Neuronal stem cell (in vitro differentiated cells): Measurements from ENCODE around the gene OR4C6.

ENCODE experiments used
- DNase-seq: peaks from one replicate; pipeline ENCODE4 v3.0.0-alpha.2; 2013; ENCODE audit warnings: low spot score
- H2AFZ ChIP-seq: one replicate; pipeline ENCODE4 v1.6.1; 2013; ENCODE audit warnings: mild to moderate bottlenecking, low read length, inconsistent platforms
- H2AK5ac ChIP-seq: 2 replicates; pipeline ENCODE4 v1.6.1; 2013; ENCODE audit warnings: low read depth, mild to moderate bottlenecking, inconsistent platforms, low read length, moderate library complexity, mixed read lengths
- H2BK120ac ChIP-seq: 2 replicates; pipeline ENCODE4 v1.6.1; 2013; ENCODE audit warnings: low read depth, mild to moderate bottlenecking, inconsistent platforms, low read length, moderate library complexity, mixed read lengths
- H2BK12ac ChIP-seq: one replicate; pipeline ENCODE4 v1.6.1; 2013; ENCODE audit warnings: low read length, inconsistent platforms
- H2BK15ac ChIP-seq: 2 replicates; pipeline ENCODE4 v1.6.1; 2013; ENCODE audit warnings: mild to moderate bottlenecking, low read length, inconsistent platforms, mixed read lengths
- H2BK5ac ChIP-seq: one replicate; pipeline ENCODE4 v1.6.1; 2013; ENCODE audit warnings: inconsistent platforms, mild to moderate bottlenecking, low read length, moderate library complexity
- H3K14ac ChIP-seq: one replicate; pipeline ENCODE4 v1.6.1; 2013; ENCODE audit warnings: low read length, inconsistent platforms
- H3K18ac ChIP-seq: 2 replicates; pipeline ENCODE4 v1.6.1; 2013; ENCODE audit warnings: low read length, inconsistent platforms
- H3K23ac ChIP-seq: 2 replicates; pipeline ENCODE4 v1.6.1; 2013; ENCODE audit warnings: low read depth, mild to moderate bottlenecking, mixed read lengths, low read length, inconsistent platforms; ENCODE audit not compliant: poor library complexity
- H3K27ac ChIP-seq: replicated peaks from 3 replicates; pipeline ENCODE4 v1.5.1; 2013; ENCODE audit warnings: low read length, inconsistent platforms
- H3K27me3 ChIP-seq, 3 experiments: 2 replicates each; pipeline ENCODE4 v1.6.1; 2013; ENCODE audit warnings: low read length in 3 of 3, mild to moderate bottlenecking in 2 of 3, inconsistent platforms in 1 of 3, low read depth in 1 of 3, mixed read lengths in 1 of 3, moderate library complexity in 1 of 3; ENCODE audit not compliant: control insufficient read depth in 3 of 3, insufficient read depth in 3 of 3
- H3K36me3 ChIP-seq, 2 donors: replicated peaks in 1 of 2; 2 replicates each; pipeline ENCODE4 v1.6.1; 2013; ENCODE audit warnings: low read length in 2 of 2; ENCODE audit not compliant: control insufficient read depth in 2 of 2, insufficient read depth in 2 of 2
- H3K4ac ChIP-seq: 2 replicates; pipeline ENCODE4 v1.6.1; 2013; ENCODE audit warnings: inconsistent platforms, mild to moderate bottlenecking, low read length, moderate library complexity
- H3K4me1 ChIP-seq, 2 donors: 1 replicate in 1 of 2; 2 replicates in 1 of 2; pipeline ENCODE4 v1.6.1; 2013; ENCODE audit warnings: low read length in 2 of 2, low read depth in 1 of 2; ENCODE audit not compliant: control insufficient read depth in 2 of 2, insufficient read depth in 1 of 2
- H3K4me2 ChIP-seq: one replicate; pipeline ENCODE4 v1.6.1; 2013; ENCODE audit warnings: mild to moderate bottlenecking, low read length, inconsistent platforms; ENCODE audit not compliant: insufficient read depth, poor library complexity, severe bottlenecking
- H3K4me3 ChIP-seq, 2 donors: 2 replicates each; pipeline ENCODE4 v1.5.1; 2013; ENCODE audit warnings: low read length in 2 of 2, mild to moderate bottlenecking in 2 of 2, inconsistent platforms in 1 of 2, moderate library complexity in 1 of 2
- H3K79me1 ChIP-seq: one replicate; pipeline ENCODE4 v1.6.1; 2013; ENCODE audit warnings: low read depth, mild to moderate bottlenecking, inconsistent platforms, low read length, moderate library complexity
- H3K9ac ChIP-seq: one replicate; pipeline ENCODE4 v1.6.1; 2013; ENCODE audit warnings: mild to moderate bottlenecking, low read depth, low read length, inconsistent platforms; ENCODE audit not compliant: poor library complexity
- H3K9me3 ChIP-seq, 2 donors: replicated peaks in 1 of 2; 2 replicates each; pipeline versions ENCODE3 to v1.6.1; 2013; ENCODE audit warnings: low read length in 2 of 2, mild to moderate bottlenecking in 2 of 2, inconsistent platforms in 1 of 2, low read depth in 1 of 2, mixed read lengths in 1 of 2, moderate library complexity in 1 of 2; ENCODE audit not compliant: control insufficient read depth in 2 of 2, insufficient read depth in 1 of 2
- H4K8ac ChIP-seq: one replicate; pipeline ENCODE4 v1.6.1; 2013; ENCODE audit warnings: low read depth, mild to moderate bottlenecking, inconsistent platforms, low read length, moderate library complexity
- H4K91ac ChIP-seq: one replicate; pipeline ENCODE4 v1.6.1; 2013; ENCODE audit warnings: low read length, low read depth, mild to moderate bottlenecking, inconsistent platforms; ENCODE audit not compliant: poor library complexity
- WGBS, 2 donors: extraction: QIAGEN DNeasy Blood & Tissue Kit; methylation state at CpG; one replicate each; pipeline ENCODE4 v1.1.7; 2013; ENCODE audit warnings: missing lambda C conversion rate in 2 of 2, mixed read lengths in 1 of 2; ENCODE audit not compliant: insufficient read length in 2 of 2, insufficient replicate concordance in 1 of 2; ENCODE audit errors: extremely low coverage in 2 of 2; 5-methylcytosine and 5-hydroxymethylcytosine counted together

The OR4C6 gene

DNA sequence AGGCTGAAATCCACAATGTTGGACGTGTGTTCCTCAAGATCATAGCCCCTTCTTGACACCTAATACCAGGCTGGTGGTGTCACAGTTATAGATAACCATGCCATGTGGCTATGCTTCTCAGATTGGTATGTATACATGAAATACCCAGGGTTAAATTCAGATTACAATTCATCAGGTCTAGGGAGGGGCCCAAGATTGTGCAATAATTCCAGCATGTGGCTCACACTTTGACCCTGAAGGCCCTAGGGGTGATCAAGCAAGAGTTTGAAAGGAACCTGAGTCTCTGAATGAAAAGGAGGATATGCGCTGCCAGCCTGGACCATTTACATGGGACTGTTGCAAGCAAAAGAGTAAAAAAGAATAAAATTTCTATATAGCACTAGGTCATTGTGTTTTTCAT lies 7.4 kb downstream of the OR4C6 start:
- no peak overlapping the region for H4K91ac ChIP-seq
- H3K27me3 ChIP-seq, result no peaks in the 10 kb centered on the region
- no peak overlapping the region for H3K4ac ChIP-seq
- H3K36me3 ChIP-seq, result no peaks in the 10 kb centered on the region
- DNase-seq, result no peak
- H3K9ac ChIP-seq, result no peak overlapping the region
- no peak overlapping the region for H4K8ac ChIP-seq
- H3K79me1 ChIP-seq, result no peaks in the 10 kb centered on the region
- no peak overlapping the region for H2AK5ac ChIP-seq
- H2BK5ac ChIP-seq, result no peak overlapping the region
- H3K18ac ChIP-seq, result no peak overlapping the region
- no peak overlapping the region for H2BK15ac ChIP-seq
- no peak overlapping the region for H2BK12ac ChIP-seq
- H3K27ac ChIP-seq, result no peak overlapping the region
- H3K4me3 ChIP-seq, result no peak overlapping the region
- H3K4me2 ChIP-seq, result no peak overlapping the region
- peaks cover 0 to 5% of the 10 kb centered on the region in 2 donors for H3K9me3 ChIP-seq
- H3K23ac ChIP-seq, result no peak overlapping the region
- H3K4me1 ChIP-seq, result no peaks in the 10 kb centered on the region
- no CpG with 5 or more reads among the region's 2 CpGs for WGBS, 2 donors
- H2AFZ ChIP-seq, result no peak overlapping the region
- H2BK120ac ChIP-seq, result no peak overlapping the region
- H3K14ac ChIP-seq, result no peak overlapping the region

DNA sequence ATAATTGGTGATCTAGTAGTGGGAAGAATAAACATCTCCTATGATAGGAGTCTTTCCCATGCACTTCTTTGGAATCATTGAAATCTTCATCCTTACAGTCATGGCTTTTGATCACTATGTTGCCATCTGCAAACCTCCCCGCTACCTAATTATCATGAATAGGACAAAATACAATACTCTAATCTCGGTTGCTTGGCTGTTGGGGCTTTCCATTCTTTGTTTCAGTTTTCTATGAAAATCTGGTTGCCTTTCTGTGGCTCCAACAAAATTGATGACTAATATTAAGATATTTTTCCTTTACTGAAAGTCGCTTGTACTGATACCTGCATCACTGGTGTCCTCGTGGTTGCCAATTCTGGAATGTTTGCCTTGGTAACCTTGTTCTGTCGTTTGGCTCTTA lies 11.9 kb downstream of the OR4C6 start:
- WGBS, 2 donors, result no CpG with 5 or more reads among the region's 5 CpGs
- H4K8ac ChIP-seq, result no peak overlapping the region
- no peak overlapping the region for H2BK15ac ChIP-seq
- no peak overlapping the region for H3K14ac ChIP-seq
- DNase-seq, result no peak
- no peak overlapping the region for H3K9ac ChIP-seq
- no peaks in the 10 kb centered on the region for H3K27me3 ChIP-seq
- H3K23ac ChIP-seq, result no peak overlapping the region
- no peaks in the 10 kb centered on the region for H3K79me1 ChIP-seq
- H4K91ac ChIP-seq, result no peak overlapping the region
- H3K4me3 ChIP-seq, result no peak overlapping the region
- H3K4ac ChIP-seq, result no peak overlapping the region
- H3K9me3 ChIP-seq, result no peaks in the 10 kb centered on the region
- H2BK12ac ChIP-seq, result no peak overlapping the region
- no peak overlapping the region for H2BK120ac ChIP-seq
- H2BK5ac ChIP-seq, result no peak overlapping the region
- no peaks in the 10 kb centered on the region for H3K4me1 ChIP-seq
- H3K4me2 ChIP-seq, result no peak overlapping the region
- H3K36me3 ChIP-seq, result no peaks in the 10 kb centered on the region
- H3K27ac ChIP-seq, result no peak overlapping the region
- H3K18ac ChIP-seq, result no peak overlapping the region
- no peak overlapping the region for H2AFZ ChIP-seq
- H2AK5ac ChIP-seq, result no peak overlapping the region

DNA sequence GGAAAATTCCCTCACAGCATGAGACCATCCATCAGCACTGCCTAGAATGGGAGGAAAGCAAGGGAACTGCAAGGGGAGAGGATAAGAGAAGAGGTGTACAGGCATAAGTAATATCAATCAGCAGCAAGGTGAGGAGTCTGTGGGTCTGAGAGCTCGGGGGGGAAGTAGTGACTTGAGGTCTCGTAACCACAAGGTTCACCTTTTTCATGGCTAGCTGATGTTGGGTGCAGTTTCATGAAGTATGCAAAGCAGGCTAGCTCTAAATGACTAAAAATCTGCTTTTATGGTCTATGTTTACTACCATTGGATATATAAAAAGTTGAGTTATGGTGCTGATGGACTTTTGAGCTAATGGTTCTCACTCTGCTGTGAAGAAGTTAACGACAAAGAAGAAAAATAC lies 35.8 kb downstream of the OR4C6 start:
- H2BK120ac ChIP-seq, result no peak overlapping the region
- DNase-seq, result no peak
- H3K4me2 ChIP-seq, result no peak overlapping the region
- no peak overlapping the region for H3K14ac ChIP-seq
- H2BK15ac ChIP-seq, result no peak overlapping the region
- no peaks in the 10 kb centered on the region for H3K4me1 ChIP-seq
- H3K79me1 ChIP-seq, result no peaks in the 10 kb centered on the region
- peaks cover 0 to 23% of the 10 kb centered on the region in 2 donors for H3K9me3 ChIP-seq
- no peak overlapping the region for H2BK12ac ChIP-seq
- H4K8ac ChIP-seq, result no peak overlapping the region
- no peaks in the 10 kb centered on the region for H3K36me3 ChIP-seq
- no peak overlapping the region for H2AFZ ChIP-seq
- no peak overlapping the region for H3K4me3 ChIP-seq
- no peak overlapping the region for H3K23ac ChIP-seq
- H3K9ac ChIP-seq, result no peak overlapping the region
- no peak overlapping the region for H2BK5ac ChIP-seq
- no peak overlapping the region for H3K4ac ChIP-seq
- no peak overlapping the region for H3K27ac ChIP-seq
- H3K27me3 ChIP-seq, result peaks cover 0 to 2% (median 0%) of the 10 kb centered on the region in 3 experiments
- no peak overlapping the region for H2AK5ac ChIP-seq
- WGBS, 2 donors, result no CpG with 5 or more reads among the region's 3 CpGs
- H3K18ac ChIP-seq, result no peak overlapping the region
- H4K91ac ChIP-seq, result no peak overlapping the region

DNA sequence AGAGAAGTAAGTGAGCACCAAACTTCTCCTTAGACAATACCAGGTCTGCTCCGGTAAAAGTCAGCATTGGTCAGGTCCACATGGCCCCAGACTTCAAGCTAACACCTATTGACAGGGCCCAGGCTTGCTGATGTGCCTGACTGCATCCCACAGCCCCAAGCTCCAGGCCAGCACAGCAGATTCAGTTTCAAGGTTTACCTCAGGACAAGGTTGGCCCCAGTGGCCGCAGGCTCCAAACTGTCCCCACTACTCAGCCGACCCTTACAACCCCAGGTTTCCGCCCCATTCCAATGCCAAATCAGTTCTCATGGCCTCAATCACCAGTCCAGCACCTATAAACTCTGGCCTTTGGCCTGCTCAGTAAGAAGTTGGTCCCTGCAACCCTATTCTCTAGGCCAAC lies 39.4 kb downstream of the OR4C6 start:
- H2AFZ ChIP-seq, result no peak overlapping the region
- no peak overlapping the region for H2BK12ac ChIP-seq
- no peak overlapping the region for H3K27ac ChIP-seq
- WGBS, 2 donors, result no CpG with 5 or more reads among the region's 4 CpGs
- no peak overlapping the region for H4K8ac ChIP-seq
- peaks cover 0 to 20% of the 10 kb centered on the region in 2 donors for H3K9me3 ChIP-seq
- no peak overlapping the region for H3K14ac ChIP-seq
- no peak for DNase-seq
- H2AK5ac ChIP-seq, result no peak overlapping the region
- no peak overlapping the region for H2BK120ac ChIP-seq
- no peaks in the 10 kb centered on the region for H3K79me1 ChIP-seq
- H3K18ac ChIP-seq, result no peak overlapping the region
- H3K36me3 ChIP-seq, result no peaks in the 10 kb centered on the region
- no peaks in the 10 kb centered on the region for H3K4me1 ChIP-seq
- no peak overlapping the region for H2BK5ac ChIP-seq
- no peak overlapping the region for H3K4me2 ChIP-seq
- peak overlapping the region in 1 of 2 donors; percentile 6 for H3K4me3 ChIP-seq
- peaks cover 0 to 2% (median 0%) of the 10 kb centered on the region in 3 experiments for H3K27me3 ChIP-seq
- H2BK15ac ChIP-seq, result no peak overlapping the region
- H4K91ac ChIP-seq, result no peak overlapping the region
- H3K9ac ChIP-seq, result no peak overlapping the region
- H3K23ac ChIP-seq, result no peak overlapping the region
- H3K4ac ChIP-seq, result no peak overlapping the region
